Activated CD4-positive, CD25-positive, alpha-beta regulatory T cell treated with anti-CD3 and anti-CD28 coated beads, Interleukin-2, amount 50 U/mL, for 16 hours (primary cell): ENCODE measurements around the gene SRGAP2C.
"Not testable (repeated sequence)": the region's sequence is repeated elsewhere in the genome, so short reads cannot be mapped to it uniquely, and the experiment has no call there.

Experiments used
- DNase-seq: peaks from one replicate; pipeline ENCODE4 v3.0.0-alpha.2; 2020; ENCODE audit warnings: low read depth, low spot score

The SRGAP2C gene

DNA sequence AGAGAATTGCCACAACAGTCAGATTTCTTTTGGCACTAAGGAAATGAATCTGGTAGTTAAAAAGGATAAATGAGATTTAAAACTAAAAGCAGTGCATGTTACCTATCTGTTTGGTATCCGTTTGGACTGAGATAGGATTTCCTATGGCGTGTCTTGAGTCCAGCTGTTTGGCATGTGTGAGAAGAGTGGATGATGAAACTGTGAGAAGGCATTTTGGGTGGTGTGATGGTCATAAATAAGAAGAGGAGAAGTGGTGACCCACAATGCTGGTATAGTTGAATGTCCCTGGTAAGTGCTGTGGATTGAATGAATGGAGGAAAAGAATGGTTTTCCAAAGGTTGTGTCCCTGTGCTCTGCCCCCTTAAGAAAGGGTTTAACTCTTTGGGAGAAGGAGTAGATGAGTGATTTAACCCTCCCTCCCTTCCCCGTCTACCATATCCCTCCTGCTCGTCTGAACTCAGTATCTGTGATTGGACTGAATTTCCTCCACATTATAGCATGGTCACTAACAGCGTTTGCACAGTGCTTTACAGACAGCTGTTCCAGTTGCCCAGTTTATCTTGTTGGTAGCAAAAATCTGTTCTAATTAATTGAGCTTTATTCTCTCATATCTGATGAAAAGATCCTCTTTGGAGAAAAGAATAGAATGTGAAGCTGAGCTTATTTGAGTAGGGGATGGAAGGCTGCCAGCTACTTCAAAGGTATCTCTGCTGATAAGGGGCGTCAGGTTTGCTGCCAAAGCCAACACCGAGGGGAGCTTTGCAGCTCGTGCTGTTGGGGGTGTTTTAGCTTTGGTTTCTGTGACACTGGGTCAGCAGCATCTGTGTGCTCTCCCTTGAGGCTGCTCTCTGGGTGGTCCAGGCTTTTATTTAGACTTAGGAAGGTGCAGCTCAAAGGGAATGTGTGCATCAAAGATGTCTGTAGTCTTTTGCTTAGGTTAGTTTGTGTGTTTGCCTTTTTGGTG lies 148.1 kb downstream of the SRGAP2C start:
- DNase-seq: not testable (repeated sequence)

DNA sequence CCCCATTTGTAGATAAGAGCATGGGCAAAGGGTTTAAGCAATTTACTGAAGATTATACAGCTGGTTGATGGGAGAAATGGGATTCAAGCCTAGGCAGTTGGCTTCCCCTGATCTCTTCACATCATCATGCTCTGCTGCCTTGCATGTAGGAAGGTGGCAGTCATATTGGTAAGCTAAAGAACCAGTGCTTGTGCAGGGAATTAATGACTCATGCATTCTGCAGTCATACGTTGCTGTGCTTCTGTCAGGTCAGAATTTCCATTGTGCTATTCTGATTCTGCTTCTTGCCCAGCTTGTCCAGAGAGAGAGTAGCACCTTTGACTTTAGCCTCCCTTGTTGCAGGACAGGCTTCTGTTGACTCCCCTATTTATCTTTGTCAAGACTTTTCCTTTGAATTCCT lies 153.2 kb downstream of the SRGAP2C start:
- DNase-seq: not testable (repeated sequence)

DNA sequence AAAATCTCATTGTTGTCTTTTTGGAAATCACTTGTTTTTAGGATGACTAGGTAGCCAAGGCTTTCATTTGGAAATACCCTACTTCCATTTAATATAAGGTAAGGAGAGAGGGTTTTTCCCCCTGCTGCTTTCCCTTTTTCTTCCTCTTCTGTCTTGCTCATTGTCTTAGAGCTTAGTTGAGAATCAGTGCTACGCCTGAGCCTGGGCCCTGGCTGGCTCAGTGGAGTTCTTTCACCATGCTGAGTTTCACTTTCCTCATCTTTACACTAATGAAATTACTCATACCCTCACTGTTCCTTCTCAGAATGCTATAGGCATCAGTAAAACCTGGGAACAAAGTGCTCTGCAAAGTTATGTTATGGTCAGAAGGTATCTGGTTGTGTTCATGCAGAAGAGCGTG lies 154.8 kb downstream of the SRGAP2C start:
- not testable (repeated sequence) for DNase-seq

DNA sequence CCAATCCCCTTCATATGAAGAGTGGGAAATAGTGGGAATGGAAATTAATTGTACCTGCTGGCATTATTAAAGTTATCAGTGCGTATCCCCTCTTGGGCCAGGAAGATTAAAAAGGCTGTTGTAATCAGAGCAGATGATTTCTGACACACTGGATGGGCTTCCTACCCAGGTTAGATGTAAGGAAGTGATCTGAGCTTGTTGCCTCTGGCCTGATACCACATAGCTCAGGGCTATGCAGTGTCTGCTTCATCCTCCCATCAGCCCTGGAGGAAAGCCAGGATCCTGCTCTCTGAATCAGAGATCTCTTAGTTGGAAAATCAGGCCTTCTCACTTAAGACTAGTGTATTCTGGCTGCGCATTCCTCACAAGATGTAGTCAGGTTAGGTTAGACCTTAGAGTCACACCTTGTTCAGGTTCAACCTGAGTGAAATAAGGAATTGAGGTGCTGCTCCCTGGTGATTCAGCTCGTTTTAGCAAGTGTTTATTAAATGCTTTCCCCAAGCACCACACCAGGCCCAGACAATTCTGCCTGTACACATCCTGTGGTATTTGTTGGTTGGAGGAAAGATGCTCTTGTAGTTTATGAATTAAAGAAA lies 158.6 kb downstream of the SRGAP2C start:
- DNase-seq: not testable (repeated sequence)

DNA sequence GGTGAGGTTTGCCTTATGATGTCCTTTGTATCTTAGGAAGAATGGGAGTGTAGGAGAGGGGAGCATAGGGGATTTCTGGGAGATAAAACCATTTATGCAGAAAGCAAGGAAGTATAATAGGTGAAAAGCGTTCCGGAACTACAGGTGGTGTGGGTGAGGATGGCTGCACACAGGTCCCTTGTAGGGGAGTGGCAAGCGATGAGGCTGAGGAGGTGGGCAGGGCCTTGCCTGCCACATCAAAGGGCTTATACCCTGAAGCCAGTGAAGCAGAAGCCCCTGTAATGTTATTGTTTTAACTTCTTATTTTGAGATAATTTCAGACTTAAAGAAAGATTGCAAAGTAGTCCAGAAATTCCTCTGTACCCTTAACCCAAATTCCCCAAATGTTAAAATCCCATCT lies 159.6 kb downstream of the SRGAP2C start:
- DNase-seq: not testable (repeated sequence)

DNA sequence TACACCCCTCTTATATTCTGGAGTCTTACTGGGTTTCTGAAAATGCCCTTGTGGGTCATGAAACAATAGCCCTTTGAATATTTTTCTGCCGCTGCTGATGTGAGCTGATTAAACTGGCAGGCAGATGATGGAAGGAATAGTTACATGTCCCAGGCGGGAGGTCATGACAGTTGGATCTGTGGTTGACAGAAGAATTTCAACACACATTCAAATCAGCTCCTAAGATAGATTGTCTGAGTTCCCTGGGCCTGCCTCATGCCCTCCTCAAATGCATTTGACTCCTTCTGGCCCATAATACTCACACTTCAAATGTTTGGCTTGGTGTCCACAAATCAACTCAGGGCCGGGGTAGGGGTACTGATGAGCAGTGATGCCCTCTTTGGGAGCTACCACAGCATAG lies 161.9 kb downstream of the SRGAP2C start:
- DNase-seq: not testable (repeated sequence)

DNA sequence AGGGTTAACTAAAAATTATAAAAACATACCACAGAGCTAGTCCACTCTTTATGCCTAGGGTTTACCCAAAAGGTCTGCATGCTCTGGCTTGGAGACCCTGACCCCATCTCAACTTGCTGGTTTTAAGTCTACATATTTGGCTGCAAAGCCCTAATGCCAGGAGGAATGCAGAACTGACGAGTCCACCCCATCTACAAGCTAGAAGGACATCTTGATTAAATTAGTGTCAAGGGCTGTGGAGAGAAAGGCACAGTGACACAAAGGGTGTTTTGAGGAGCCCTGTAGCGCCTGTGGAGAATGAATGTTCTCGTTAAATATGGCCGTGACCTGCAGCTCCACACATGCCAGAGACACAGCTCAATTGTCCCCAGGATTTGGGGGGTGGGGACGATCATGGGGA lies 162.7 kb downstream of the SRGAP2C start:
- not testable (repeated sequence) for DNase-seq

DNA sequence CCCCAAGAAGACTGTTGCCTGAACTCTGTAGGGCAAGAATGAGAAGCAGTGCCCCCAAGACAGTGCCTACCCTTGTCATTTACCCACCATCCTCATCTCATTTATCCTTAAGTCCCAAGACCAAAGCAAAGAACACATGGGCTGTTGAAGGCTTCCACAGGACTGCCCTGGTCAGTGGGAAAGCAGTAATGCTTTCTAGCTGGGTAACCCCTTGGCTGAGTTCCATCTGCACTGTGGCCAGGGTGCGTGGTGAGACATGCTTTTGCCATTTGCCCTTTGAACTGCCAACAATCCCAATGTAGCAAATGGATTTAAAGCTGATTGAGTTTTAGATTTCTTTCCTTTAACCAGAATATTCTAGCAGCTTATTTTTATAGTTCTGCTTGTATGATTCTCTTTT lies 163.3 kb downstream of the SRGAP2C start:
- DNase-seq: not testable (repeated sequence)

DNA sequence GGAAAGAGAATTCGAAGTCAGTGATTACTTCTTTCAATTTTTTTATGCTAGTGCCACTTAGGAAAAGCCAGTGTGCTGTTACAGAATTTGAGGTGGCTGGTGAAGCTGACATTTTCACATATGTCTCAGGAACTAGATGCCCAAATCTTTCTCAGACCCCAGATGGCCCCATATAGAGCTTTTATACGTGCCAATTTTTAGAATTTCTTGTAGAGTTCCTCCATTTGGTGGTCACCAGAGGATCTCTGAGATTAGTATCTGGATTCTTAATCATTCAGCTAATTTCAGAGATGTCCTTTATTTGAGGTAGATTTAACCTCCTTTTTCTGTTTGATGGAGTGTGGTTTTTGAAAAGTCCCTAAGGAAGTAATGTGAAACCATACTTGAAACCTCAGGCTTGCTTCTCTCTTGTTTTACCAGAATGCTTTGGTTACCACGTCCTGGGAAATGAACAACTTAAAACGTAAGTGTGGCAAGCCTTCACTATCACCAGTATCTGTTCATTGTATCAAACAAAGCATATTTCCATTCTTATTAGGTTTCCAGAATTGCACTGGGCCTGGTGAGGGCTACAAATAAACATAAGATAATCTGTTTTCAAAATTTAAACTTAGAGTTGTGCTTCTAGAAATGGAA lies 164.7 kb downstream of the SRGAP2C start:
- DNase-seq: not testable (repeated sequence)

DNA sequence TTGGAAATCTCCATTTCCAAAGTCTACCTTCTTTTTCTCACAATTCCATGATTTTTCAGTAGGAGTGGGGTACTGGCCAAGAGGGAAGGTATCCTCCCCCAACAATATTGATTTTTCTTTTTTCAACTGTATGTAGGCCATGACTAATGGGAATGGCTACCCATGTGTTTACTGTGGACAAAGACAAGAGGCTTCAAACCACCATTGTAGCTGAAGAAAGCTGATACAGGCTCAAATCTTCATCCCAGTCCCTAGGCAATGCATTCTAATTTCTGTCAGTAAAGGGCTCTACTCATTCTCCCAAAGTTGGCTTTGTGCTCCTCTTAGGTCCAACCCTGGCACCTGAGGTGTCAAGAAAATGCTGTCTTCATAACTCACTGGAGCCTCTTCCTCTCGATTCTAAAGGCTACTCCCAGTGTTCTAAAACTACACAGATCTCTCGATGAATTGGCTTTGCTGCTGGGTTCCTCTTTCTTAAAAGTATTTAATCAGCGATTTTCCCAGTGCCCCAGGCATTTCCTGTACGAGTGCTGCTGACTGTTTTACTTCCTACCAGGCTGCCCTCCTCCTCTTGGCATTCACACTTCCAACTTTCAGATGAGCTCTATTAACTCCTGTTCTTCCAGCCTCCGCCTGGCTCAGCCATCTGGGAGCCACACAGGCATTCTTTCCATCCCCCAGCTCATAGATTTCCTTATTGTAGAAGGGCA lies 171.1 kb downstream of the SRGAP2C start:
- DNase-seq: not testable (repeated sequence)

DNA sequence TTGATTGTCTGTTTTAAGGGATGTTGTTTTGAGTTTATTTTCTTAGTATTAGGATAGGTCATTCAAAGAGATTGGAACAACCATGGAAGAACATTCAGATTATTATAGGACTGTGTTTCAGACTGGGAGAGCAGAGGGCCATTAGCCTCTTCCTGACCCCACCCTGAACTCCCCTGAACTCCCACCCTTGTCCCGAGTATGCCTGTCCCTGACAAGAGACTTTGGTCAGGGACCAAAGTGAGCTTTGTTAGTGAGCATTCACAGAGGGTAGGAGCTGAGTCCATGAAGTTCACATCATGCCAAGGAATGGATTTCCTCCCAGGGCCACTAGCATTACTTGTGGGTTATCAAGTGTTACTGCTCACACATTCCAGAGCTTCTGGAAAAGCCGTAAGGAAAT lies 172.0 kb downstream of the SRGAP2C start:
- not testable (repeated sequence) for DNase-seq

DNA sequence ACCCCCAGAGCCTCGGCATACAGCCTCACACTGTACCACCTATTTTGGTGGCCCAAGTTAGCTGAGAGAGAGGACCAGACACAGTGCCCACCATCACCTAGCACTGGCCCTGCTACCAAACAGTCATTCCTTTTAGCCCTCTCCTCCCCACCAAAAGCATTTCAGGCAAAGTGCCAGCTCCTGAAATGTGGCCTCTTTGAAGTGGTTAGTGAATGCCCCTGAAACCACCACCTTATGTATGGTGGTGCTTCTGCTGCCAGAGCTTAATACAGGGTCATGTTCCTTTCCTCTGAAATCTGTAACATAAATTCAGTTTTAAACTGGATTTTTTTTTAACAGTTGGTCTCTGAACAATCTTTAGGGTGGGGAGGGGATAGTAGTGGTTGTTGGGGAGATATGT lies 175.8 kb downstream of the SRGAP2C start:
- DNase-seq: not testable (repeated sequence)

DNA sequence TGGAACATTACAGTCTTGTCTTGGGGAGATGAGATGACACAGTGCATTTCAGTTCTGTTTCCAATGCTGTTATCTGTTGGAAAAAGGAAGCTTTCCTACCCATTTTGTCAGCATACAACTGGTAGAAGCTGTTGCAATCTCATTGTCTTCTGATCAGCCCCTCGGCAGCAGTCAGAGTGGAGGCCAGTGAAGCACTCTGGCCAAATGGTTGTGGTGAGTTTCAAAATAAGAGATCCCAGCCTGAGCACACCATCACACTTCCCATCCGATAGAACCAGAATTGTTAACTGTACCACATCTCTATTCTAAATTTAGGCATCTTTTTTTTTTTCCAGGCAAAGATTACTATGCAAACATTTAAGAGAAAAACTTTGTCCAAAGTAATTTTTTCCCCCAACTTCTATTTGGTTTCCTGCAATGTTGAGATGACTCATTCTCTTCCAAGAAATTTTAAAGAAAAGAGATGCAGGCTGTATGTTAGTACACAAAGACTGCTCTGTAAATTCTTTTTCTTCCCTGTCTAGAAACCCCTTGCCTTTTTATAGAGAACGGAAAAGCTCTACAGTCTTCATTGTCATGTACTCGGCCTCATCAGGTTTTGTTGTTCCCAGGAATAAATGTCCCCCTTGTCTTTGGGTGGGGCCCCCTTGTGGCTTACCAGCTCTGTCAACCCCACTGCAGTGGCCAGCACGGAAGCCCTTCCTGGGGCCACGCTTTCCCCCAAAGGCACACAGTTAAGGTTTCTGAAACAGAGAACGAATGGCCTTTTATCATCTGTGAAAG lies 176.9 kb downstream of the SRGAP2C start:
- not testable (repeated sequence) for DNase-seq

DNA sequence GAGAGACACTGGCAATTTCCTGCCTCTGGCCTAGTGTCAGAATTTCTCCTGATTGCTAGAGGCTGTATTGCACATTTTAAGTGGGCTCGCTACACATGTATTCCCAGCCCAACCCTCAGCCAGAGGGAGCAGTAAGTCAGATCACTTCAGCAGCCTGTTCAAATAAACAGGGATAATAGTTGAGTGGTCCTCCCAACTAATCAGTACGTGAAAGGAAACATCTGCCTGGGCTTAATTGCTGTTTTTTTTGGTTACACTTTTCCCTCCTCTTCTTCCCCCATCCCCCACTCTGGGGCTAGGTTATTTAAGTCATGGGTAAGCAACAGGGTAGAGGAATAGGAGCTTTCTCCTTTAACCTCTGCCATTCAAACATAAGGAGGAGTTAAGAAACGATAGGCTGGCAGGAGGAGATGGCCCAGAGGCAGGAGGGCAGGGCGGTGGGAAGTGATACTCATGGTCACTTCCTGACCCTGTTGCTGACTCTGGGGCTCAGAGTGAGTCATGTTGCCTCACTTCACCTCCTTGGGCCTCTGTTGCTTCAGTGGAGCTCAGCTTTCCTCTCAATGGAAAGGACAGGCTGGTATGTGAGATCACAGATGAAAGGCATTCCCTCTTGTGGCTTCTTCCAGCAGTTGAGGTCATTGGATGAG lies 177.6 kb downstream of the SRGAP2C start:
- not testable (repeated sequence) for DNase-seq

DNA sequence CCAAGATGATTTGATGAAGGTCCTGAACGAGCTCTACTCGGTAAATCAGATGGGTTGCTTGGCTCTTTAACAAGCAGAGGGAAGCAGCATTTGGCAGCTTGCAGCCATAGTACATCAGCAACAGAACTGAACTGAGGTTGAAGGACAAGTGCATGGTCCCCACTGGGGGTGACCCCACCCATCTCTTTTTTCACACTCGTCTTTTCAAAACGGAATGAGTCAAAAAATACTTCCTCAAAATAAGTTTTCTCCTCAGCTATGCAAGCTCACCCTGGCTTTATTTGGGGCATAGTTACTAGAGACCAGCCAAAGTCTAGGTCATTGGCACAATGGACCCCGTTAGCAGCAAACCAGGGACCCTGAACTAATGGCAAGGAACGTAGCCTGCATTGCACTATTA lies 180.5 kb downstream of the SRGAP2C start:
- DNase-seq: not testable (repeated sequence)

DNA sequence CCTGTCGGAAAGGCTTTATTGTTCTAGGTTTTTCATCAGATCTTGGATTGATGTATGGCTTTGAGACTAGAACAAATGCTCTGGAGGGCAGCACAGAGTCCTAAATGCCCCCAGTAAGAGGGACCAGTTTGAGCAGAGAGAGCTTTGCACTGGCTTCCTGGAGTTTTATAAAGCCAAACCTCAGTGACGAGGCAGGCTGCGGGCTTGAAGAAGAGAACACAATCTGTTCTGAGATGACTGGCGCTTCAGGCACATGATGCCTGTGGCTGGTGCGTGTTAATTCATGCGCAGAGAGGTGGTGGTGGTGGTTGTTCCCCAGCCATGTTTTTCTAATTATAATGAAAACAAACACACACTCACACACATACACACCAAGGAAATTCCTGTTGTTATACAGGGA lies 180.9 kb downstream of the SRGAP2C start:
- not testable (repeated sequence) for DNase-seq

DNA sequence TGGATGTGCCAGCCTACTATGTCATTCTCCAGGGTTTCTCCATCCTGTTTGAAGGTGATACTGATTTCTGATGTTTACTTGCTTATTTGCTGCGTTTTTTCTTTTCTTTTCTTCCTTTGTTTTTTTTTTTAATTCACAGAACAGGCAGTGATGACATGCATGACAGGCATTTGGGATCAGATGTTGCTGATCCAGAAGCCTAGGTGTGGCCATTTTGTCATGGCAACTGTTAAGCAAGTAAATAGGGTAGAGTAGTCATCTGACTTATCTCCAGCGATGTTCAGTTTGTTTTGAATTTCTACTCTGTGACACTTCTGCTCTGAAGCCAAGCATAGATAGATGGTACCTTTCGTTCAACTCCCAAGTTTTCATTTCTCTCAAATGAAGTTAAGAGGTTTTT lies 181.4 kb downstream of the SRGAP2C start:
- not testable (repeated sequence) for DNase-seq

DNA sequence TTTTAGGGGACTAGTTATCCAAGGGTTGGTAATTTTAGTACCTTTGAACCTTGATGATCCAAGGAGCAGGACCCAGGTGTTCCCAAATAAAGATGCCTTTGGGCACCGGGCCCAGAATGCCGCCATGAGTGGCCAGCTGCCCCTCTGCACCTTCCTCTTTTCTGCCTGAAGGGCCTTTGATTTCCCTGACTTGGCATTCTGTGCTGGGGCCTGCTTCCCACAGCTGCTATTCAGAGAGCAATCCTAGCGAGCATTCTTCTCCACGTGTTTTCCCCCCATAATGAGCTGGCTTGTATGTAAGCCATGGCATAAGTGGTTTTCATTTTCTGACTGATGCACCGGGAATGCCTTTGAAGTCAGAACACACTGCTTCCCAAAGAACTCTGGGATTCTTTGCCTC lies 184.1 kb downstream of the SRGAP2C start:
- DNase-seq: not testable (repeated sequence)

DNA sequence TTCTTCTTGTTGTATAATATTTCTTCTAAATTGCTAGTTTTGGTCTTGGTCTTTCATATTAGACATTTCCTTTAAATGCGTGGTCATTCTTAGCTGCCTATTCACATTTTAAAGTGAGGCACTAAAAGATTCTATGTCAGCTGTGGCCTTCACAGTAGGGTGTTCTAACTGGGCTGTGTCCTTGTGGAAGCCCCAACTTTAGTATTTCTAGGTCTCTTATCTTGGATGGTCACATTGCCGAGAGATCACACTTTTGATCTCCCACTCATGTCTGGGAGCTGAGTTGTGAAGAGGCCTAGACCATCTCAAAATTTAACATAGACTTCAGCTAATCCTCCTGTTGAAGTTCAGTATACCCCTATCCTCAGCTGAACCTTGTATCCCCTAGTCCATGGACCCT lies 185.2 kb downstream of the SRGAP2C start:
- DNase-seq: not testable (repeated sequence)

DNA sequence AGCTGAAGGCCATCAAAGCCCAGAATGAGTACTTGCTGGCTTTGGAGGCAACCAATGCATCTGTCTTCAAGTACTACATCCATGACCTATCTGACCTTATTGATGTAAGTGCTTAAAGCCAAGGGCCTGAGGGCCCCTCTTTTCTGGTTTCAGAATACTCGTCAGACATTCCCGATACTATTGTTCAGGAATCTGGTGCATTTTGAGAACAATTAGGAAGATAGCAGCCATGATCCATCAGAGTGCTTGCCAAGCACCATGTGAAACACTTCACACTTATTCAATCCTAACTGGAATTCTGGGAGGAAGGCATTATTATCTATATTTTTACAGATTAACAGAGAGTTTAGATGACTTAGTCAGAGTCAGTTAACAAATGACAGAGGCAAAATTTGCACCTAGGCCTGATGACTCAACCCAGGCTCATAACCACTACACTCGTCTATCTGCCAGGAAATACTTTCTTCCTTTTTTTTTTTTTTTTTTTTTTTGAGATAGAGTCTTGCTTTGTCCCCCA lies 190.1 kb downstream of the SRGAP2C start:
- not testable (repeated sequence) for DNase-seq
